GM12878 (cell line): Measurements from ENCODE around the gene TMEM52B. TPM values are rescaled to one million over a fixed set of nuclear protein-coding genes. Genes with fewer than 3 reads are reported as not detected.

Experiments used
- ATAC-seq: fragments of 200-7000 bp; cut with Tn5 transposase; 3 replicates; pipeline ENCODE4 v1.9.1; 2020; ENCODE audit warnings: mild to moderate bottlenecking, moderate library complexity
- BruUV-seq: library from RNA; stranded (reverse); fragments of 400-500 nt; replicated peaks from 2 replicates; lab custom pipeline; 2021; lab: Mats Ljungman, UMichigan
- CTCF ChIA-PET: fragments of 300-600 bp; sonication (Branson Sonifier 250); formaldehyde crosslinking; extraction: SDS; loops from one replicate; lab custom pipeline; 2021; ENCODE audit warnings: inconsistent platforms; lab: Yijun Ruan, JAX
- POLR2A ChIA-PET: fragments of 350-600 bp; formaldehyde crosslinking; extraction: SDS; loops from one replicate; lab custom pipeline; 2021; ENCODE audit warnings: inconsistent platforms; lab: Charles Lee
- RAD21 ChIA-PET: fragments of 300-600 bp; sonication (Branson Sonifier 250); formaldehyde crosslinking; loops from one replicate; lab custom pipeline; 2023; ENCODE audit warnings: antibody characterized with exemption; ENCODE audit not compliant: unreplicated experiment; lab: Charles Lee
- SMC1A ChIA-PET: fragments of 300-600 bp; sonication (Branson Sonifier 250); formaldehyde crosslinking; loops from one replicate; lab custom pipeline; 2023; ENCODE audit not compliant: unreplicated experiment, uncharacterized antibody; lab: Charles Lee
- DNase-seq: peaks from one replicate; pipeline ENCODE4 v3.0.0-alpha.2; 2011; ENCODE audit warnings: low read depth, low spot score
- FAIRE-seq: peaks from 3 replicates; lab custom pipeline; 2011; peaks lifted over from hg19 to GRCh38; lab: Jason Lieb, UNC
- H2AFZ ChIP-seq: 2 replicates; pipeline ENCODE4 v1.6.0; 2011; ENCODE audit warnings: low read depth, low read length, control low read depth; ENCODE audit not compliant: control insufficient read depth
- H3K27ac ChIP-seq: 2 replicates; pipeline ENCODE4 v1.5.1; 2011; ENCODE audit warnings: control low read depth; ENCODE audit not compliant: control insufficient read depth, insufficient read depth
- H3K27me3 ChIP-seq, 2 experiments: replicated peaks in 1 of 2; 2 replicates each; pipeline versions ENCODE4 v1.6.0 to v1.6.1; 2011; ENCODE audit warnings: low read length in 1 of 2; ENCODE audit not compliant: control insufficient read depth in 2 of 2, insufficient read depth in 2 of 2
- H3K36me3 ChIP-seq, 2 experiments: 2 replicates each; pipeline ENCODE4 v1.5.1; 2011; ENCODE audit warnings: low read length in 1 of 2; ENCODE audit not compliant: control insufficient read depth in 2 of 2, insufficient read depth in 2 of 2
- H3K4me1 ChIP-seq: 2 replicates; pipeline ENCODE4 v1.6.1; 2011; ENCODE audit warnings: mild to moderate bottlenecking, low read length, moderate library complexity, mixed read lengths; ENCODE audit not compliant: control insufficient read depth, insufficient read depth
- H3K4me2 ChIP-seq: 2 replicates; pipeline ENCODE4 v1.6.0; 2011; ENCODE audit warnings: control low read depth; ENCODE audit not compliant: control insufficient read depth, insufficient read depth
- H3K4me3 ChIP-seq: fragments of 200-600 bp; sonication (generic); 2 replicates; pipeline ENCODE4 v1.5.1; 2016
- H3K79me2 ChIP-seq: 2 replicates; pipeline ENCODE4 v1.6.0; 2011; ENCODE audit warnings: low read length; ENCODE audit not compliant: control insufficient read depth, insufficient read depth
- H3K9ac ChIP-seq: 2 replicates; pipeline ENCODE4 v1.8.0; 2011; ENCODE audit warnings: low read length, control low read depth, mixed read lengths; ENCODE audit not compliant: control insufficient read depth, insufficient read depth
- H3K9me3 ChIP-seq: replicated peaks from 3 replicates; pipeline ENCODE4 v1.5.1; 2011; ENCODE audit warnings: mild to moderate bottlenecking, low read length; ENCODE audit not compliant: control insufficient read depth, insufficient read depth
- H4K20me1 ChIP-seq: 2 replicates; pipeline ENCODE4 v1.6.0; 2011; ENCODE audit not compliant: control insufficient read depth, insufficient read depth
- CUX1 ChIP-seq: IDR thresholded peaks from 2 replicates; pipeline ENCODE4 v1.6.1; 2012; ENCODE audit warnings: improper control_type of control experiment, low read depth, low read length; ENCODE audit not compliant: insufficient replicate concordance
- ESRRA ChIP-seq: IDR thresholded peaks from 2 replicates; pipeline ENCODE4 v1.6.1; 2012; ENCODE audit warnings: mild to moderate bottlenecking, low read length, improper control_type of control experiment
- IRF4 ChIP-seq: IDR thresholded peaks from 2 replicates; pipeline ENCODE4 v1.6.1; 2011; ENCODE audit warnings: low read depth, low read length
- RAD21 ChIP-seq: IDR thresholded peaks from 2 replicates; pipeline ENCODE4 v1.6.1; 2011; ENCODE audit warnings: mild to moderate bottlenecking, low read depth, low read length, moderate library complexity; ENCODE audit not compliant: insufficient read depth
- RCOR1 ChIP-seq: conservative IDR thresholded peaks from 2 replicates; pipeline ENCODE4 v1.6.1; 2012; ENCODE audit warnings: low read depth, low read length, improper control_type of control experiment
- RUNX3 ChIP-seq: IDR thresholded peaks from 2 replicates; pipeline ENCODE4 v1.6.1; 2012; ENCODE audit warnings: low read length, inconsistent platforms
- WGBS: methylation state at CpG from one replicate; pipeline ENCODE4 v1.1.6; 2016; ENCODE audit warnings: low lambda C conversion rate; ENCODE audit not compliant: insufficient replicate concordance, insufficient coverage; ENCODE audit errors: missing lambda C conversion rate; 5-methylcytosine and 5-hydroxymethylcytosine counted together
- in situ Hi-C: fragments of 300-500 bp; cut with MboI; formaldehyde crosslinking; loops from 9 replicates; pipeline ENCODE4 v1.14.3; 2018; ENCODE audit warnings: mixed read lengths
- intact Hi-C: fragments of 100-400 bp; cut with micrococcal nuclease; formaldehyde crosslinking; loops from one replicate; pipeline ENCODE4 v1.14.2; 2022; ENCODE audit not compliant: unreplicated experiment
- polyA plus RNA-seq, 11 experiments: library from polyadenylated mRNA; depleted of rRNA in 4 of 11; unstranded in 6 of 11; stranded (reverse) in 5 of 11; fragments of >200 nt; fragmentation: Nextera tagmentation in 4 of 11; fragmentation: Illumina TruSeq in 1 of 11; extraction: Ambion mirVana in 4 of 11; extraction: Trizol in 1 of 11; gene quantifications; 1 replicate in 1 of 11; 2 replicates in 10 of 11; pipeline versions ENCODE4 v1.2.1 to v1.2.3, GENCODE V29; 2011 to 2016; ENCODE audit warnings: inconsistent platforms in 2 of 11, missing spikeins in 2 of 11, low read depth in 1 of 11
- total RNA-seq, 4 experiments: library from RNA; depleted of rRNA in 3 of 4; stranded (reverse); fragments of >200 nt in 3 of 4; fragmentation: Illumina TruSeq in 1 of 4; extraction: Trizol in 1 of 4; gene quantifications; 2 replicates each; pipeline versions ENCODE4 v1.2.1 to v1.2.3, GENCODE V29; 2013 to 2021
- TF ChIP-seq, protein P1 (sequence below): fragments of 450-650 bp; IDR thresholded peaks from 2 replicates; pipeline ENCODE4 v1.6.1; 2018; ENCODE audit warnings: borderline replicate concordance, mild to moderate bottlenecking; ENCODE audit not compliant: partially characterized antibody

The TMEM52B gene
- total and polyA plus RNA-seq, 10 of the 15 experiments (the other 5 are each of a cell fraction or from before 2014, with no cell fraction given): not detected

DNA sequence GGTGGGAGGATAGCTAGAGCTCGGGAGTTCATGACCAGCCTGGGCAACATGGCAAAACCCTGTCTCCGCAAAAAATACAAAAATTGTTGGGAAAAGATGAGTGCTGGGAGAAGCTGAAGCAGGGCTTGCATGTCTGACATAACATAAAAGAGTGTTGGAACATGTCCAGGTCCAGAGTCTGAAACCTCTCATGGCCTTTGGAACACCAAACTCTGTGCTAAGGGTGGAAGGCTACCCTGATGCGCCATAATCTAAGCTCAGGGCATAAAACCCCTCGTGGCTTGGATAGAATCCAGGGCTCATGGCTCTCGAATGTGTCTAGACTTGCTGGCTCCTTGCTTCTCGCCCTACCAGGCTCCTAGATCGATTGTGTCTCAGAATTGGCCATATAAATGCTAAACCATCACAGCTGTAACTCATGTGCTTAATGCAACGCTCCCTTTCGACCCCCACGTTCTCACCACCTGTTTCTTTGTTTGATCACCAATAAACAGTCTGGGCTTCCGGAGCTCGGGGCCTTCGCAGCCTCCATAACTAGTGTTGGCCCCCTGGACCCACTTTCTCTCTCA, 42.1 kb upstream of the TMEM52B start:
- Histone ChIP-seq H4K20me1 (no peaks in the 10 kb centered on the region), H2AFZ (no peak overlapping the region)
- no peak for DNase-seq
- BruUV-seq: no TSS peak
- RAD21 ChIA-PET: interaction anchor here (1.4 kb wide), 1 partner anchor 197 kb away, joined by 3 read pairs; no protein-coding TSS in a partner anchor
- 52% methylated on average over 13 of the region's 13 CpGs for WGBS
- TF ChIP-seq IRF4: no peak
- TF ChIP-seq RCOR1: no peak
- no peak for TF ChIP-seq ESRRA
- TF ChIP-seq, all 136 proteins: peak for 0
- Histone ChIP-seq H3K9ac (no peak overlapping the region), H3K79me2 (no peaks in the 10 kb centered on the region), H3K4me1 (no peaks in the 10 kb centered on the region), H3K9me3 (no peaks in the 10 kb centered on the region), H3K4me3 (no peak overlapping the region), H3K36me3 (no peaks in the 10 kb centered on the region), H3K27me3 (no peaks in the 10 kb centered on the region; a peak in 1 of 4 replicates), H3K4me2 (no peak overlapping the region), H3K27ac (no peak overlapping the region)
- intact Hi-C loops (no loop called here), in situ Hi-C loops (no loop called here)
- CTCF ChIA-PET: interaction anchor here (0.8 to 2.0 kb wide), 5 partner anchors 102 to 394 kb away, joined by 3 to 5 read pairs (median 4); no protein-coding TSS in a partner anchor
- FAIRE-seq (no peak), ATAC-seq (no peak)
- SMC1A ChIA-PET: interaction anchor here (0.6 to 1.8 kb wide), 4 partner anchors 26 to 387 kb away, joined by 3 to 4 read pairs (median 3); no protein-coding TSS in a partner anchor
- POLR2A ChIA-PET: no interaction called here

GRCh38 chr12:10140001-10140400, 38.8 kb upstream of the TMEM52B start:
- DNase-seq (peak; percentile 48), ATAC-seq (peak; percentile 47; the same call in 2 of the 3 replicates), FAIRE-seq (peak; percentile 88)
- Histone ChIP-seq H3K4me3 (no peak overlapping the region), H3K9ac (no peak overlapping the region), H3K36me3 (no peaks in the 10 kb centered on the region), H3K9me3 (no peaks in the 10 kb centered on the region), H2AFZ (no peak overlapping the region), H3K4me1 (no peaks in the 10 kb centered on the region), H4K20me1 (no peaks in the 10 kb centered on the region), H3K79me2 (no peaks in the 10 kb centered on the region), H3K27me3 (no peaks in the 10 kb centered on the region; a peak in 1 of 4 replicates), H3K4me2 (no peak overlapping the region), H3K27ac (no peak overlapping the region)
- intact Hi-C loops: loop anchor here (1.0 to 5.0 kb wide), 4 partner anchors 106 to 393 kb away; partner anchors contain the start of gene CLEC12B
- POLR2A ChIA-PET: interaction anchor here (1.3 kb wide), 1 partner anchor 326 kb away, joined by 4 read pairs; no protein-coding TSS in a partner anchor
- WGBS: 0% methylated on average over 2 of the region's 2 CpGs
- RAD21 ChIA-PET: interaction anchor here (0.9 to 2.2 kb wide), 9 partner anchors 10 to 397 kb away, joined by 3 to 16 read pairs (median 7); partner anchors contain the start of genes CLEC12B and CLEC7A
- no TSS peak for BruUV-seq
- CTCF ChIA-PET: interaction anchor here (0.9 to 3.6 kb wide), 22 partner anchors 10 to 397 kb away, joined by 3 to 34 read pairs (median 5); partner anchors contain the start of genes CLEC12B and CLEC7A
- in situ Hi-C loops: loop anchor here (5.0 kb wide), 3 partner anchors 108 to 393 kb away; partner anchors contain the start of gene CLEC9A
- SMC1A ChIA-PET: interaction anchor here (0.6 to 3.0 kb wide), 15 partner anchors 9 to 397 kb away, joined by 3 to 21 read pairs (median 4); partner anchors contain the start of genes CLEC12B and CLEC7A
- TF ChIP-seq RAD21 (peak; percentile 97), RUNX3 (peak; percentile 47; the same call in 1 of the 2 replicates), CUX1 (no peak)
- TF ChIP-seq, protein P1, sequence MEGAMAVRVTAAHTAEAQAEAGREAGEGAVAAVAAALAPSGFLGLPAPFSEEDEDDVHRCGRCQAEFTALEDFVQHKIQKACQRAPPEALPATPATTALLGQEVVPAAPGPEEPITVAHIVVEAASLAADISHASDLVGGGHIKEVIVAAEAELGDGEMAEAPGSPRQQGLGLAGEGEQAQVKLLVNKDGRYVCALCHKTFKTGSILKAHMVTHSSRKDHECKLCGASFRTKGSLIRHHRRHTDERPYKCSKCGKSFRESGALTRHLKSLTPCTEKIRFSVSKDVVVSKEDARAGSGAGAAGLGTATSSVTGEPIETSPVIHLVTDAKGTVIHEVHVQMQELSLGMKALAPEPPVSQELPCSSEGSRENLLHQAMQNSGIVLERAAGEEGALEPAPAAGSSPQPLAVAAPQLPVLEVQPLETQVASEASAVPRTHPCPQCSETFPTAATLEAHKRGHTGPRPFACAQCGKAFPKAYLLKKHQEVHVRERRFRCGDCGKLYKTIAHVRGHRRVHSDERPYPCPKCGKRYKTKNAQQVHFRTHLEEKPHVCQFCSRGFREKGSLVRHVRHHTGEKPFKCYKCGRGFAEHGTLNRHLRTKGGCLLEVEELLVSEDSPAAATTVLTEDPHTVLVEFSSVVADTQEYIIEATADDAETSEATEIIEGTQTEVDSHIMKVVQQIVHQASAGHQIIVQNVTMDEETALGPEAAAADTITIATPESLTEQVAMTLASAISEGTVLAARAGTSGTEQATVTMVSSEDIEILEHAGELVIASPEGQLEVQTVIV: no peak
